ENCODE results near the gene TBC1D20.

- TF ChIP-seq CTCF (IDR thresholded peaks at IDR 0.05) (no peak), ZFX (IDR thresholded peaks at IDR 0.05; ENCODE audit: borderline replicate concordance) (no peak)
Measured at GRCh38 chr20:407953-408842, 54.1 kb downstream of the TBC1D20 start, which contains the start of gene RBCK1.

All from 22Rv1 (cell line).